ENCODE results near the gene XYLT1. TPM values are rescaled to one million over a fixed set of nuclear protein-coding genes. Genes with fewer than 3 reads are reported as not detected.
A peak's percentile ranks its signal among the peaks of the same experiment; 100 is the strongest.

XYLT1 gene
- total RNA-seq, 3 donors from 2014 or later (not counting 1 experiment from before 2014, with no cell fraction given), result 40.9 to 55.5 (median 43.8) TPM

- H3K4me1 ChIP-seq (ENCODE audit: control insufficient read depth, insufficient read depth, low read length), result peaks cover 2% of the 10 kb centered on the region
- no peak overlapping the region for H3K27ac ChIP-seq (ENCODE audit: low read length)
- DNase-seq (no peak), ATAC-seq (no peak)
- no peaks in the 10 kb centered on the region for H3K27me3 ChIP-seq (ENCODE audit: control insufficient read depth, insufficient read depth, low read length)
- no peaks in the 10 kb centered on the region for H3K9me3 ChIP-seq (ENCODE audit: control insufficient read depth, insufficient read depth, low read length)
- WGBS (ENCODE audit: insufficient coverage), result 85% methylated on average over 4 of the region's 5 CpGs
- no peak overlapping the region for H3K4me3 ChIP-seq (ENCODE audit: low read length)
- Mint-ChIP-seq H3K36me3 (no peaks in the 10 kb centered on the region), H3K27me3 (ENCODE audit: low read depth in 2 of 2) (peaks cover 0 to 2% of the 10 kb centered on the region in 2 donors), H3K27ac (no peak overlapping the region), H3K4me3 (no peak overlapping the region), H3K9me3 (no peaks in the 10 kb centered on the region), H3K4me1 (peaks cover 4 to 8% of the 10 kb centered on the region in 2 donors)
- no peak for TF ChIP-seq CTCF (IDR thresholded peaks at IDR 0.05)
- no peaks in the 10 kb centered on the region for H3K36me3 ChIP-seq (ENCODE audit: control insufficient read depth, insufficient read depth, low read length)
- intact Hi-C loops (cut with micrococcal nuclease), result no loop called here
Measured at GRCh38 chr16:17076818-17077498, 393.8 kb downstream of the XYLT1 start.

GRCh38 chr16:17076092-17076754, 394.5 kb downstream of the XYLT1 start:
- Mint-ChIP-seq H3K4me3 (no peak overlapping the region), H3K27ac (no peak overlapping the region), H3K4me1 (peaks cover 1 to 6% of the 10 kb centered on the region in 2 donors), H3K27me3 (ENCODE audit: low read depth in 2 of 2) (peaks cover 0 to 2% of the 10 kb centered on the region in 2 donors), H3K36me3 (no peaks in the 10 kb centered on the region), H3K9me3 (no peaks in the 10 kb centered on the region)
- ATAC-seq (no peak), DNase-seq (no peak)
- Histone ChIP-seq H3K4me3 (ENCODE audit: low read length) (no peak overlapping the region), H3K4me1 (ENCODE audit: control insufficient read depth, insufficient read depth, low read length) (peaks cover 2% of the 10 kb centered on the region), H3K27me3 (ENCODE audit: control insufficient read depth, insufficient read depth, low read length) (no peaks in the 10 kb centered on the region), H3K27ac (ENCODE audit: low read length) (no peak overlapping the region), H3K9me3 (ENCODE audit: control insufficient read depth, insufficient read depth, low read length) (no peaks in the 10 kb centered on the region), H3K36me3 (ENCODE audit: control insufficient read depth, insufficient read depth, low read length) (no peaks in the 10 kb centered on the region)
- no peak for TF ChIP-seq CTCF (IDR thresholded peaks at IDR 0.05)
- WGBS (ENCODE audit: insufficient coverage), result 93% methylated on average over 6 of the region's 9 CpGs
- intact Hi-C loops (cut with micrococcal nuclease), result no loop called here

GRCh38 chr16:17072104-17072503, 398.7 kb downstream of the XYLT1 start:
- H3K4me3 Mint-ChIP-seq, result peak overlapping the region; percentile 40
- no peaks in the 10 kb centered on the region for H3K36me3 Mint-ChIP-seq
- no peaks in the 10 kb centered on the region for H3K36me3 ChIP-seq (ENCODE audit: control insufficient read depth, insufficient read depth, low read length)
- peaks cover 0 to 4% of the 10 kb centered on the region in 2 donors for H3K27me3 Mint-ChIP-seq (ENCODE audit: low read depth in 2 of 2)
- peaks cover 9 to 13% of the 10 kb centered on the region in 2 donors for H3K4me1 Mint-ChIP-seq
- H3K27ac Mint-ChIP-seq, result peak overlapping the region; percentile 14 to 60
- no peaks in the 10 kb centered on the region for H3K27me3 ChIP-seq (ENCODE audit: control insufficient read depth, insufficient read depth, low read length)
- 67% methylated on average over 1 of the region's 2 CpGs for WGBS (ENCODE audit: insufficient coverage)
- ATAC-seq (no peak), DNase-seq (peak in 1 of 2 donors; percentile 7)
- no peak overlapping the region for H3K27ac ChIP-seq (ENCODE audit: low read length)
- H3K9me3 ChIP-seq (ENCODE audit: control insufficient read depth, insufficient read depth, low read length), result no peaks in the 10 kb centered on the region
- intact Hi-C loops (cut with micrococcal nuclease), result no loop called here
- no peaks in the 10 kb centered on the region for H3K9me3 Mint-ChIP-seq
- no peak for TF ChIP-seq CTCF (IDR thresholded peaks at IDR 0.05)
- H3K4me3 ChIP-seq (ENCODE audit: low read length), result no peak overlapping the region
- H3K4me1 ChIP-seq (ENCODE audit: control insufficient read depth, insufficient read depth, low read length), result peaks cover 14% of the 10 kb centered on the region

All from natural killer cell (primary cell).